Right ventricle myocardium inferior (tissue), 1 donor: ENCODE data around the gene PSAPL1. TPM values are rescaled to one million over a fixed set of nuclear protein-coding genes. Genes with fewer than 3 reads are reported as not detected.

Experiments
- ATAC-seq: fragments of 200-7000 bp; cut with Tn5 transposase; one replicate; pipeline ENCODE4 v1.9.1; 2020; ENCODE audit warnings: mild to moderate bottlenecking, moderate library complexity
- DNase-seq: peaks from one replicate; pipeline ENCODE4 v3.0.0; 2021; ENCODE audit errors: missing footprints
- intact Hi-C: fragments of 100-400 bp; cut with DNase I; formaldehyde crosslinking; loops from one replicate; pipeline ENCODE4 v1.11.0; 2022
- total RNA-seq: library from RNA; stranded (reverse); fragmentation: NEBNext Ultra II Directional; extraction: Animal tissue kit (Norgen Biotek cat#: 25700); gene quantifications from one replicate; pipeline ENCODE4 v1.2.1, GENCODE V29; 2021
- donor health status: DM: no; HTN: yes; CAD: no; lungs with severe emphysema.

Gene PSAPL1
- total RNA-seq, 1 donor from 2014 or later = not detected

DNA sequence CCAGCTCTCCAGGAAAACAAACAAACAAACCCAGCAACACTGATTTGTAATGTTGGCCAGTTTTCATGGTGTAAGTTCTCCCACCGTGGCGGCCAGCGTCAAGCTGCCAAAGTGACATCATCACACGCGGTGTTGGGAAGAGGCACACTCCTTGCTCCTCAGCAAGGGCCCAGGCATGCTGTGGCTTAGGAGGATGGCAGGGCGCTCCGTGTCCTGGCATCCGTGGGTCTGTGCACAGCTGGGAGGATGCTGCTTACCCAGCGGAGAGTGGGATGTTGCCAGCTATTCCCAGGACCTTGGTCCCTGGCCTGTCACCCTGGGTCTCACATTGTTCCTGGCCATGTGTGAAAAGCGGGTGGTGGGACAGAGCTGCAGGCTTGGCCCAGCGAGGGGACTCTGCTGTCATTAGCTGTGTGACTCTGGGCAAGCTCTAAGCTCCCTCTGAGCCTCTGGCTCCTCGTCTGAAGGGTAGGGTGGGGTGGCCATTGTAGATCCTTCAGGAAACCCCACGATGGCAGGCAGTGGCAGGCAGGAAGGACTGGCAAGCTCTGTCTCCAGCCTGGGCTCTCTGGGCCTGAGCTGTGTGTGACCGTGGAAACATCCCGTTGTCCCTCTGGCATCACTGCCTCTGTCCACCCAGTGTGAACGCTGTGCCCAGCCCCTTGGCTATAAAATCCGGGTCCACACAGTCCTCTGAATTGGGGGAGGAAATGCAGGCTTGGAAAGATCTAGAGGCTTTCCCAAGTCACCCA lies 10.8 kb downstream of the PSAPL1 start:
- DNase-seq = peak; percentile 42
- intact Hi-C loops = no loop called here
- ATAC-seq = no peak

DNA sequence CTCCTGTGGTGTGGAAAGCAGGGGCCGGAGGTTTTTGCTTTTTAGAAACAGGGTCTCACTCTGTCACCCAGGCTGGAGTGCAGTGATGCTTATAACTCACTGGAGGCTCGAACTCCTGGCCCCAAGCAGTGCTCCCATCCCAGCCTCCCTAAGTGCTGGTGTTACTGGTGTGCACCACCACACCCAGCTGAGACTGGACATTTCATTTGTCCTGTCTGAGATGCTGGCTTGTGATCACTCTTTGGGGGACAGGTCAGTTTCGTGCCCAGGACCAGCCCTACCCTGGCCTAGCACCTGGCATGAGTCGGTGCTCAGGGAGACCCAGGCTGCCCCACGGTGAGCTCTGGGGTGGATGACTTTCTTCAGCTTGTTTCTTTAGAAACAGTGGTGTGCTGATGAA lies 11.3 kb downstream of the PSAPL1 start:
- intact Hi-C loops = no loop called here
- no peak for ATAC-seq
- no peak for DNase-seq

DNA sequence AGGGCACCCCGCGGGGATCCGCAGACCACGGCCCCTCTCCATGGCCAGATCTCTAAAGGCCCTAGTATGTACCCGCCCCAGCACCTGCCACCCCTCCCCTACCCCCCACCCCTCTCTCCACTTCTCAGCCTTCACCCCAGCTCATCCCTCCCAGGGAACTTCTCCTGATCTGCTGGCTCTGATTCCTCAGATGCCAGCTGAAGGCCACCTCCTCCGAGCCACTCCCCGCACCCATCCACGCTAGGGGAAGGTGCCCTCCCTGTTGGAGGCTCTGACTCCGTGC lies 11.9 kb downstream of the PSAPL1 start:
- ATAC-seq = no peak
- intact Hi-C loops = no loop called here
- no peak for DNase-seq

DNA sequence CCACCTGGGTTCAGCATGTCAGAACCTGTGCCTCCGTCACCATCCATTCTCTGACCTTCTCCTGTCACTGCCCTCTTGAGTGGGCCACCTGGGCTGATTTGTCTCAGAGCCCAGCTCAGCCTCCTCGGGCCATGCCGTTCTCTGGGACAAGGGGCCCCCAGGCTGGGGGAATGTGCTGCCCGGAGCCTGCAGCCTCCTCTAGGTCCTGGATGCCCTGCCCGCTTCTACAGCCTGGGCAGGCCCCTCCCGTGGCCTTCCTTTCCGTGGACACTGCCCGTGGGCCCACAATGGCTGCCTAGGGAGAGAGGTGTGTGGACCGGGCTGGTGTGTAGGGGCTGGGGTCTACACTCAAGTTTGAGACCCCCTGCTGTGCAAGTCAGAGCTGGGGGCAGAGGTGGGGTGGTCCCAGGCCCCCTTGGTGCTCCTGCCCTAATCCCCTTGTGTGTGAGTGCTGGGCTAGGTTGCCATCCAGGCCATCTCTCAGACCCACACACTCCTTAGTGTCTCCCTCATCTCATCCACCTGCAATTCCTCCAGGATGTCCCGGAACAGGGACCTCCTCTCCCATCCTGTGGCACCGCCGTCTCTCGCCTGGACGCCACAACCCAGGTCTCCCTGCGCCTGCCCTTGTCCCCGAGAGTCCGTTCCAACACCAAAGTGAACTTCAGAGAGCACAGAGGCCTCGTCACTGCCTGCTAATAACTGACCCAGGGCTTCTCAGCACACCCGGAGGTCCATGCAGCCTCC lies 12.4 kb downstream of the PSAPL1 start:
- no peak for ATAC-seq
- DNase-seq = peak; percentile 11
- intact Hi-C loops = no loop called here

DNA sequence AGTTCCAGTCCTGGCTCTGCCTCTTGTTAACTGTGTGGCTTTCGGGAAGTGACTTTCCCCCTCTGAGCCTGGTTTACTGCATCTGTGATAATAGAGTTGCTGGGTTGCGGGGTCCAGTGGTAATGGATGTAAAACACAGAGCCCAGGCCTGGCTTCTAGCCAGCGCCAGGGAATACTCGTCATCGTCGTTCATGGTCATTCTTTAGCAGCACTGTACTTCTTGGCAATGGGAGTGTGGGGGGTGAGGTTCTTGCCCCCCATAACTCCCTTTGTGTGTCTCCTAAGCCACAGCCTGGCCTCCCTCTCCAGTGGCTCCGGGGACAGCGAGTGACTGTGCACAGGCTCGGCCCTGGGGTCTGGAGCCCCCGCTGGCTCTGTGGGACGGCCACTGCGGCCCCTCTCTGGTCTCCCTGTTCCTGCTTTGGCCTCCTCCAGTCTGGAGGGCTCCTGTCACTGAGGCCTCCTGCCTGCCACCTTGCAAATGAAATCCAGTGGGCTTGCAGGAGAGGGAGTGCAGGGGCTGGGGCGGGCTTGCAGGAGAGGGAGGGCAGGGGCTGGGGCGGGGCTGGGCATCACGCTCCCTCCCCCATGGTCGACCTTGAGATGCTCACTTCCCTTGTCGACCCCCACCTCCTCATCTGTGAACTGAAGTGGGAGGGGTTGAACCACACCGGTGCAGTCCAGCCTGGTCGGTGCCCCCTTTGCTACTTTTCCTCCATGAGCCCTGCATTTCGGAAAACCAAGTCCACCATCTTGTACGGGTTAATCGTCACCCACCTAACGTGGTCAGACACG lies 13.2 kb downstream of the PSAPL1 start:
- intact Hi-C loops = no loop called here
- ATAC-seq (no peak), DNase-seq (peak; percentile 45)

DNA sequence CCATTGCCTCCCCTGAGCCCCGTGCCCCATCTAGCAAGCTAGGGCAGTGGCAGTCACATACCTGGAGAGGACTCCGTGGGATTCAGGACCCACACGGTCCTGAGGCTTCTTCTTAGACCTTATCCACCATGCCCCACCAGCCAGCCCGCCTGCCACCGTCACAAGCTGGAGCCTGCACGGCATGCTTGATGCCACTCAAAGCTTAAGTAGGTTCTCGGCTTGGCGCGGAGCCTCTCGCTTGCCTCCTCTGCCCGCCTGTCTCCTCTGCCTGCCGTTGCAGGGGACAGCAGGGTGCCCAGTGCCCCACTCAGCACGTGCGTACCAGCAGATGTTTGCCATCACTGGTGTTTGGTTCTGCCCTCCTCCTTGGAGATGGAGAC lies 14.1 kb downstream of the PSAPL1 start:
- ATAC-seq = no peak
- intact Hi-C loops = no loop called here
- DNase-seq = peak; percentile 26

DNA sequence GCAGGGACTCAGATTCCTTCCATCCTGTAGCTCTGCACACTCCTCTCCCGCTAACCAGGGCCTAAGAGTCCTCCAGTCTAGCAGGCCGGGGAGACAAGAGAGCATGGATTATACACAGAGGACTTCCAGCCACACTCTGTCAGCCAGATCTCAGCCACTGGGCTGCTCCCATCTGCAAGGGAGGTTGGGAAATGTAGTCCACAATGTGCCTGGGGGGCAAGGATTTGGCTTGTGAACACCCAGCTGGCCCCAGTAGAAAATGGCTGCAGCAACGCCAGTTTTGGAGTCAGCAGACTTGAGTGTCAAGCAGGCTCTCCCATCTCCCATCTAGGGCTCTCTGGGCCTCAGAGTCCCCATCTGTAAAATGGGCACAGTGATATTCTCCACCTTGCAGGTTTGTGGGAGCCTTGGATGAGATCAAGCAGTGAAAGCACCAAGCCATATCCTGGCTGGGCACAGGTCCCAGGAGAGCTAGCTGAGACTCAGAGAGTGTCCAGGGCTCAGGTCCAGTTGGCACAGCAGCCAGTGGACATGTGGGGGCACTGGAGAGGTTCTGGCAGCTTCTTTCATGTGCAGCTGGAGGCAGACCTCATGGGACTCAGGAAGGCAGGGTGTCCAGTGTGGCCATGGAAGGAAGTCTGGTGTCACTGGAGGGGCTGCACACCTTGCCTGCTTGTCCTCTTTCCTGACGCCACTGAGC lies 14.6 kb downstream of the PSAPL1 start:
- DNase-seq (peak; percentile 15), ATAC-seq (no peak)
- intact Hi-C loops = no loop called here

DNA sequence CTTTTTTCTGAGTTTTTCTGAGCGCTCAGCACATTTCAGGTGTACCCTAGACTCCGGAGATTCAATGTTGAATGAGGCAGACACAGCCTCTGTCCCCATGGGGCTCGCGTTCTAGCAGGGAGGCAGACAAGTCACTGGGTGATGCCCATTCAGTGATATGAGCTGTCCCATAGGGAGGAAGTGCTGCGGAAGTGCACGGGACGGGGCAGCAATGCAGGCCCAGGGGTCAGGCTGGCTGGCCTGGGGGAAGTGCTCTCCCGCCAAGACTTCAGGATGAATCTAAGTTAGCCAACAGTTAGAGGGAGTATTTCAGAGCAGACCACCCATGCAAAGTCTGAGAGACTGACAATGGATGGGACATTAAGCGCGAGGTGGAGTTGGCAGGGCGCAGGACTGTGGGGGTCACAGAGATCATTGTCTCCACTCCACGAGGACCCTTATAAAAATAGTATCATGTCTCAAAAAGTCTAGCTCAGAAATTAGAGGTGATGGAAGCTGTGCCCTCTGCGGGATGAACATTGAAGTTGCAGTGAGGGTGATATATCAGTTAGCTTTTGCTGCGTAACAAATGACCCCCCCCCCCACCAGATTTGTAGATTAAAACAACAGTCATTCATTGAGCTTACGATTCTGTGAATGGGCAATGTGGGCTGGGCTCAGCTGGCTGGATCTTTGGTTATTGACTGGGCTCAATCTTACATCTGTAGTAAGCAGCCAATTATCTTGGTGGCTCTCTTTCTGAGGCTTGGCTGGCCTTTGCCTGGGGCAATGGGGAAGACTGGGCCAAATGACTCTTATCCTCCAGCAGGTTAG lies 16.4 kb downstream of the PSAPL1 start:
- intact Hi-C loops = no loop called here
- no peak for DNase-seq
- no peak for ATAC-seq

DNA sequence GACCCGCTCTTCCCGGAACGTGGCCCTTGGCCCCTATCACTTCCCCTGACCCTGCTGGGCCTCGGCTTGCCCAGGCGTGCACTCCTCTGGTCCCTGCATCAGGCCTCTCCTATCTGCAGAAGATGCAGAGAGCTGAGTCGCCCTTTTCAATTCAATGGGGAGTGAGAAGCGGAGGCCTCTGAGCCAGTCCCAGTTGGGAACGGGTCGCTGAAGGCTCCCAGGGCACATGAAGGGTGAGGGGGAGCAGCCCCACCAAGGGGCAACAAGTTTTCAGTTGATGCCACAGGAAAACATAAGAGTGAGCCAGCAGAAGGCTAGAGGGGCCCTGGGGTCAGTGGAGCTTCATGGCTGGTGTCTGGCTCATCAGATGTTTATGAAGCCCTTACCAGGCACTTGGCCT lies 17.1 kb downstream of the PSAPL1 start:
- ATAC-seq = no peak
- no peak for DNase-seq
- intact Hi-C loops = no loop called here

DNA sequence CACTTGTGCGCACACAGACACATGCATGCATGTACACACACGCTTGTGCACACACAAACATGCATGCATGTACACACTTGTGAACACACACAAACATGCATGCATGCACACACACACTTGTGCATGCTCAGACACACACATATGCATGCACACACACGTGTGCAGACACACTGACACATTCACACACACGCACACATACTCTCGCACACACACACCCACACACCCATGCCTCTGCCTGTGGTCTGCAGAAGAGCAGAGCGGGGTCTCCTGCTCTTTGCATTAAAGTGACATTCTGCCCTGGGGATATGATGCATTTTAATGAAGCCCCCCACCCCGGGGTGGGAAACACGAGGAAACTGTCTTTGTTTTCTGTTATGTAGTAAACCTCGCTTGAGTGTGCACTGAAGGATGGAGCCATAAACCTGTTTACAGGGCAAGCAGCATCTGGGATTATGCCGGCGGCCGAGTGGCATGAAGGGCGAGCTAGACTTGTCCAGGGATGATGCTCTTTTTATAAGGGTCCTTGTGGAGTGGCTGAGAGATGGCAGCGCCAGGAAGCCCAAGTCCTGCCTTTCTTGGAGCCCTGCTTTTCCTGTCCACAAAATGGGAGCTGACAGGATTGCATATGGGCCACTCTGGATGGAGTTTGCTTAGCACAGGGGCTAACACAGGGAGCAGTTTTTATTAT lies 17.8 kb downstream of the PSAPL1 start:
- DNase-seq = peak; percentile 5
- no peak for ATAC-seq
- intact Hi-C loops = no loop called here

DNA sequence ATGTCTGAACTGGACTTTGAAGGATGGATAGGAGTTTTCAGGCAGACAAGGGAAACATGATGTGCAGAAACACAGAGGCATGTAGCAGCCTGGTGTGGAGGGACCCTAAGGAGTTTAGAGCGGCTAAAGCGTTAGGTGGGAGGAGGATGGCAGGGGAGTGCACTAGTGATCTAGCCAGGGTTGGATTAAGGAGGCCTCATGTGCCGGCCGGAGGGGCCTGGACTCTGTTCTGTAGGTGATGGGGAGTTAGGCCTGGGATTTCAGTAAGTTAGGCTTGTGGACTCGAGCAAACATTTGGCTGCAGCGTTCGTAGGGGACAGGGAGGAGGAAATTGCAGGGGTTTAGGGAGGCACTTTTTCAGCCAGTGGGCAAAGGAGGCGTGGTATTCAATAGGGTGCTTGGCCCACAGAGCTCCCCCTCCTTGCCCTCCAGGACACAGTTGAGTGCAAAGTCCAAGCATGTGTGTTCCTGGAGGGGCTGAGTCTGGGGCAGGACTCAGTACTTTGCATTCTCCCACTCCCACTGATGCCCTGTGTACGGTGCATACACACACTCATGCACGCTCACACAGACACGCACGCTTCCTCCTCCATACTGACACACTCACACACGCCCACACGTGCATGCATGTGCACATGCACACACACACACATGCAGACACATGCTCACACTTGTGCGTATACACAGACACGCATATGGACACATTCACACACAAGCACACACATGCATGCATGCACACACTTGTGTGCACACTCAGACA lies 18.6 kb downstream of the PSAPL1 start:
- intact Hi-C loops = no loop called here
- ATAC-seq (no peak), DNase-seq (peak; percentile 47)

DNA sequence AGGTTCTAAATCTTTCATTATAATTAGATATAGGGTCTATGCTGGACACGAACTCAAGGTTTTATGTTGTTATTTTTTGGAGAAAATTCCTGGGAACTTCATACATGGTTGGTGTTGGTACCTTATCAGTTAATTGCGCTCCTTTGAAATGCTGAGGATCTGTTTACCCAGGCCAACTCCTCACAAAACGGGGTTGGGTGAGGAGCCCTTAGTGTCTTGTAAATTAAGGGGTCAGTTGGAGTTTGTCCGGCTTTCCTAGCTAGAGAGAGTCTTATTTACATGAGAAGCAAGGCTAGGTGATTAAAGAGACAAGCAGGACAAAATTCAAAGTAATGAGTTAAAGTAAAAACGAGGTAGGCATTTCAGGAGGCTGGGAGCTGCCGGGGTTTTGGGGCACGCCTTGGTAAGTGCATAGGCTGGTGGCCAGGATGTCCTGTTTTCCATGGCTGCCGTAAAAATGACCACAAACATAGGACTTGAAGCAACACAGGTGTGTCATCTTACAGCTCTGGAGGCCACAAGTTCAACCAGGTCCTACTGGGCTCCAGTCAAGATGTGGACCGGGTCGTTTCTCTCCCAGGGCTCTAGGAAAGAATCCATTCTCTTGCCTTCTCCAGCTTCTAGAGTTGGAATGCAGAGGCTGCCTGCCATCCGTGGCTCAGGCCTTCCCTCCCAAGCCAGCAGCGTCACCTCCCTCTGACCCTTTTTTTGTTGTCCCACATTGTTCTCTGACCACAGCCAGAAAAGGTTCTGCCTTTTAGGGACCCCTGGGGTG lies 19.8 kb downstream of the PSAPL1 start:
- no peak for ATAC-seq
- intact Hi-C loops = no loop called here
- peak; percentile 18 for DNase-seq

DNA sequence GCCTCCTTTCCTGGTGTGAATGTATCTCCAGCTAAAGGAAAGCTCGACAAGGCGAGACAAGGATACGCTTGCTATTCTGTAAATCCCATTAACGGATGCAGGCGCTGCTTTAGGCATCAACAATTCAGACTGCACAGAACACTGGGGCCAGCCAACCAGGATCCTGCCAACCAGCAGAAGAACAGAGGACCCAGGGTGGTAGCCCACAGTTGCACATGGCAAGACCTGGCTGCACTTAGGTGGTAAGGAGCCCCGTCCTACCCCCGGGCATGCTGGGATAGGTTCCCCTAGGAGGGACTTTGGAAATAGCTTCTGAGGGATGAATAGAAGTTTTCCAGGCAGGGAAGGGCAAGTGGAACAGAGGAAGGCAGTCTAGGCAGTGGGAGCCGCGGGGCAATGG lies 20.7 kb downstream of the PSAPL1 start:
- intact Hi-C loops = no loop called here
- DNase-seq (peak; percentile 16), ATAC-seq (no peak)

DNA sequence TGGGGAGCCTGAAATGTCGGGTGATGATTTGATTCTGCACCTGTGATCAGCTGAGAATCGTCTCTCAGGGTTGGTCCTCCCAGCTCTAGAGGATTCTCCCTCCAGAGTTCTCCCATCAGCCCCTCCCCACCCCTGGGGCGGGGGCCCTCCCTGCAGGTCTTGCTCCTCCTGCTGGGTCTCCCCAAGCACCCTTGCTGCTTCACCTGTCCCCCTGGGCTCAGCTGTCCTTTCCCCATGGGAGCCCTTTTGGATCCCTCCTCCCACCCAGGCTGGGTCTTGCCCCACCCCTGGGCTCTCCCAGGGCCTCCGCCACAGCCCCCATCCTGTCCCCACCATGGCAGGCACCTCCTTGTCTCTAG lies 22.2 kb downstream of the PSAPL1 start:
- DNase-seq (peak; percentile 26), ATAC-seq (no peak)
- intact Hi-C loops = no loop called here

DNA sequence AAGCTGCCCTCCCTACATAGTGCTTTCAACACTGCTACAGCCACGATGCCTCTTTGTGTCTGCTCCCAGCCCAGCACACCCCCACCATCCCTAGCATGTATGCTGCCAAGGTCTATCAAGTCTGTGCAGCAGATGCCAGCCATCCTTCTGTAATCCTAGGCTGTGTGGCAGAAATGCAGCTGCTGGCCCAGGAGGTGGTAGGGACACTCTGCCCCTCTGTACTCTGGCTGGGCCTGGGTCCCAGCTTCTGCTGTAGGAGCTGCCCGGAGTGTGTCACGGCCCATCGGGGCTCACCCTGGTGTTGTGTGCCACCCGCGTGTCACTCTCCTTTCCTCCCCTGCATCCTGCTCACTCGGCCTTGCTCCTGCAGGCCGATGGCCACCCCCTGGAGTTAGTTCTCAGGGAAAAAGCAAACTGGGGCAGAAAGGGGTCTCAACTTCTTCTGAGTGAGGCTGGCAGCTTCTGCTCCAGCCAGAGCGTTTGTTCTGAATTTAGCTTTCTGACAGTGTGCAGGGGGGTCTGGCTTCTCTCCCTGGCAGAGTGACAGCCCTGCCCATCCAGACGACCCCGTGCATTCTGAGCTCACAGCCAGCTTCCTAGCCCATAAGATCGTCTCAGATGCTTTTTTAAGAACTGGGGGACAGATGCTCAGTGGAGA lies 22.7 kb downstream of the PSAPL1 start:
- peak; percentile 32 for DNase-seq

DNA sequence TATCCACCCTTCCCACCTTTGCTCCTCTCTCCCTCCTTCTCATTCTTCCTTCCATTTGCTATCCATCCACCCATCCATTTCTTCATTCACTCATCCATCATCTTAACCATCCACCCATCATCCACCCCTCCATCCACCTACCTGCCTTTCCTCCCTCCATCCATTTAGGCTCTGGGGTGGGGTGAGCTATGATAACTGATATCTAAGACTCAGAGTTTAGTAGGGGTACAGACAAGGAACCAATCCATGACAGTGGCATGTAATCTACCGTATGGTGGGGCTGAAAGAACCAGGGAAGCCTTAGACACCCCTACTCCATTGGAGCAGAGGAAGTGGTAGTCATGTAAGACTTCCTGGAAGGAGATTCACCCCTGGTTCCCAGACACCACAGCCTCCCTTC lies 23.2 kb downstream of the PSAPL1 start:
- intact Hi-C loops = no loop called here
- ATAC-seq (no peak), DNase-seq (no peak)

More for the DNA sequence above, 22.7 kb downstream of the PSAPL1 start:
- ATAC-seq = peak; percentile 39
- intact Hi-C loops = no loop called here
